ENCODE data around the gene ATF6. TPM values are rescaled to one million over a fixed set of nuclear protein-coding genes. Genes with fewer than 3 reads are reported as not detected.

The ATF6 gene
- total and polyA plus RNA-seq, 9 of the 15 experiments (the other 6 are each of a cell fraction or from before 2014, with no cell fraction given): 11.7 to 32.4 (median 20.4) TPM

- no peaks in the 10 kb centered on the region for H4K20me1 ChIP-seq (replicated peaks; ENCODE audit: control insufficient read depth, insufficient read depth, low read length)
- in situ Hi-C loops (cut with MboI): no loop called here
- H3K79me2 ChIP-seq (ENCODE audit: control insufficient read depth, insufficient read depth, low read length): no peaks in the 10 kb centered on the region
- intact Hi-C loops (cut with micrococcal nuclease): no loop called here
- no peaks in the 10 kb centered on the region for H3K9me3 ChIP-seq (replicated peaks; ENCODE audit: control insufficient read depth, insufficient read depth, low read depth, low read length)
- H3K9ac ChIP-seq (ENCODE audit: insufficient read depth in 1 of 2, low read depth in 2 of 2, low read length in 2 of 2): no peak overlapping the region
- DNase-seq (ENCODE audit: extremely low read depth in 1 of 4, low spot score in 3 of 4) (no peak), ATAC-seq (no peak), FAIRE-seq (no peak)
- 84% methylated on average over 8 of the region's 8 CpGs for WGBS (ENCODE audit: insufficient coverage, low coverage, missing lambda C conversion rate)
- no peaks in the 10 kb centered on the region for H3K9me1 ChIP-seq (ENCODE audit: control insufficient read depth, insufficient read depth, low read length)
- no peak overlapping the region for H3K27ac ChIP-seq (ENCODE audit: extremely low read depth, low read depth, low read length)
- H3K27me3 ChIP-seq (ENCODE audit: control insufficient read depth in 2 of 2, insufficient read depth in 2 of 2, low read length in 2 of 2): no peaks in the 10 kb centered on the region
- ChIA-PET CTCF (ENCODE audit: low intra/inter-chr PET ratio) (no interaction called here), POLR2A (interaction anchor here (0.7 to 1.3 kb wide), 2 partner anchors 33 to 69 kb away, joined by 3 to 4 read pairs; no protein-coding TSS in a partner anchor)
- no peaks in the 10 kb centered on the region for H3K4me1 ChIP-seq (replicated peaks in 1 of 2; ENCODE audit: control insufficient read depth in 2 of 2, insufficient read depth in 2 of 2, low read length in 2 of 2)
- TF ChIP-seq KLF6 (CRISPR knock-in tag; IDR thresholded peaks at IDR 0.05; ENCODE audit: borderline replicate concordance) (no peak), ZNF717 (CRISPR knock-in tag; IDR thresholded peaks at IDR 0.05) (no peak), SRSF9 (IDR thresholded peaks at IDR 0.05; ENCODE audit: borderline replicate concordance, low read depth, low read length) (no peak), AFF1 (IDR thresholded peaks at IDR 0.05; ENCODE audit: low read depth in 1 of 2, partially characterized antibody in 2 of 2) (no peak), ZC3H4 (CRISPR knock-in tag; IDR thresholded peaks at IDR 0.05; ENCODE audit: borderline replicate concordance) (no peak), RBM34 (IDR thresholded peaks at IDR 0.05; ENCODE audit: borderline replicate concordance, insufficient read depth, low read length) (no peak), ZNF699 (CRISPR knock-in tag; IDR thresholded peaks at IDR 0.05; ENCODE audit: insufficient replicate concordance) (no peak), NRF1 (conservative IDR thresholded peaks at IDR 0.05 in 1 of 2, IDR thresholded peaks at IDR 0.05 in 1 of 2) (no peak), SNAPC5 (CRISPR knock-in tag; IDR thresholded peaks at IDR 0.05) (no peak), ZNF561 (CRISPR knock-in tag; conservative IDR thresholded peaks at IDR 0.05) (no peak), DNMT1 (IDR thresholded peaks at IDR 0.05) (no peak), POLR2G (IDR thresholded peaks at IDR 0.05; ENCODE audit: low read depth, low read length) (no peak), HNRNPLL (IDR thresholded peaks at IDR 0.05; ENCODE audit: low read depth, low read length, poor library complexity, severe bottlenecking) (no peak), ATF1 (CRISPR knock-in tag; IDR thresholded peaks at IDR 0.05) (no peak), ATF1 (tag; IDR thresholded peaks at IDR 0.05) (no peak), KLF1 (tag; IDR thresholded peaks at IDR 0.05) (no peak), ZZZ3 (IDR thresholded peaks at IDR 0.05) (no peak), TCF7 (IDR thresholded peaks at IDR 0.05; ENCODE audit: borderline replicate concordance) (no peak), GATAD2B (IDR thresholded peaks at IDR 0.05; ENCODE audit: borderline replicate concordance) (no peak), SP1 (CRISPR knock-in tag; IDR thresholded peaks at IDR 0.05) (no peak), NUFIP1 (IDR thresholded peaks at IDR 0.05; ENCODE audit: partially characterized antibody) (no peak)
- no peak overlapping the region for H3K4me3 ChIP-seq
- no peak overlapping the region for H2AFZ ChIP-seq (ENCODE audit: low read depth, low read length)
- no TSS peak for BruUV-seq (replicated peaks)
- no peak overlapping the region for H3K4me2 ChIP-seq (ENCODE audit: insufficient read depth, low read length)
- H3K36me3 ChIP-seq (ENCODE audit: control insufficient read depth, insufficient read depth, low read length): peaks cover 24% of the 10 kb centered on the region
Observed at GRCh38 chr1:161962091-161962887, 196.2 kb downstream of the ATF6 start.
